Large intestine (tissue), 3 donors: ENCODE measurements around the gene SELENOM. TPM values are rescaled to one million over a fixed set of nuclear protein-coding genes. Genes with fewer than 3 reads are reported as not detected.
"Not testable (repeated sequence)": the region's sequence is repeated elsewhere in the genome, so short reads cannot be mapped to it uniquely, and the experiment has no call there.

Source experiments
- DNase-seq, 2 donors: peaks; one replicate each; pipeline versions ENCODE4 v3.0.0 to v3.0.0-alpha.2; 2013
- H3K27ac ChIP-seq: one replicate; pipeline ENCODE4 v1.5.1; 2013; ENCODE audit warnings: low read length
- H3K27me3 ChIP-seq: 2 replicates; pipeline ENCODE4 v1.6.1; 2013; ENCODE audit warnings: low read length; ENCODE audit not compliant: control insufficient read depth, insufficient read depth
- H3K36me3 ChIP-seq: 2 replicates; pipeline ENCODE4 v1.6.1; 2013; ENCODE audit warnings: low read length; ENCODE audit not compliant: control insufficient read depth, insufficient read depth
- H3K4me1 ChIP-seq: one replicate; pipeline ENCODE4 v1.6.1; 2013; ENCODE audit warnings: low read length; ENCODE audit not compliant: control insufficient read depth, insufficient read depth
- H3K4me3 ChIP-seq: one replicate; pipeline ENCODE4 v1.5.1; 2013; ENCODE audit warnings: low read length
- H3K9me3 ChIP-seq: one replicate; pipeline ENCODE4 v1.6.1; 2013; ENCODE audit warnings: mild to moderate bottlenecking, low read depth, low read length, moderate library complexity; ENCODE audit not compliant: control insufficient read depth
- WGBS: methylation state at CpG from one replicate; pipeline ENCODE4 v1.1.5; 2013; ENCODE audit warnings: low lambda C conversion rate; ENCODE audit not compliant: insufficient coverage; 5-methylcytosine and 5-hydroxymethylcytosine counted together
- polyA plus RNA-seq: library from polyadenylated mRNA; unstranded; fragments of 120-200 nt; gene quantifications from one replicate; pipeline ENCODE4 v1.2.1, GENCODE V29; 2013

Gene SELENOM
- polyA plus RNA-seq, 1 donor, result 52.7 TPM

GRCh38 chr22:31079095-31079642, 28.2 kb downstream of the SELENOM start:
- WGBS, result no CpG with 5 or more reads among the region's 12 CpGs
- H3K27ac ChIP-seq, result peak overlapping the region; percentile 87
- no peaks in the 10 kb centered on the region for H3K9me3 ChIP-seq
- H3K4me1 ChIP-seq, result peaks cover 55% of the 10 kb centered on the region
- H3K27me3 ChIP-seq, result no peaks in the 10 kb centered on the region
- peak; percentile 95 to 98 for DNase-seq
- no peak overlapping the region for H3K4me3 ChIP-seq
- H3K36me3 ChIP-seq, result peaks cover 11% of the 10 kb centered on the region

- H3K9me3 ChIP-seq, H3K27me3 ChIP-seq, H3K4me3 ChIP-seq, H3K36me3 ChIP-seq: not testable (repeated sequence)
- WGBS, result no CpG with 5 or more reads among the region's 2 CpGs
- H3K27ac ChIP-seq, result peak overlapping the region; percentile 87
- peaks cover 48% of the 10 kb centered on the region for H3K4me1 ChIP-seq
- DNase-seq, result peak in 1 of 2 donors; percentile 57
Measured at GRCh38 chr22:31078389-31078788, 29.0 kb downstream of the SELENOM start.

- DNase-seq, result no peak
- H3K36me3 ChIP-seq, result no peaks in the 10 kb centered on the region
- no peaks in the 10 kb centered on the region for H3K27me3 ChIP-seq
- no peaks in the 10 kb centered on the region for H3K9me3 ChIP-seq
- WGBS, result no CpG with 5 or more reads among the region's 6 CpGs
- peaks cover 41% of the 10 kb centered on the region for H3K4me1 ChIP-seq
- H3K4me3 ChIP-seq, result no peak overlapping the region
- peak overlapping the region; percentile 87 for H3K27ac ChIP-seq
Measured at GRCh38 chr22:31077681-31078080, 29.7 kb downstream of the SELENOM start.

- no CpG with 5 or more reads among the region's 15 CpGs for WGBS
- H3K27ac ChIP-seq, result peak overlapping the region; percentile 36
- H3K9me3 ChIP-seq, result no peaks in the 10 kb centered on the region
- peaks cover 29% of the 10 kb centered on the region for H3K4me1 ChIP-seq
- no peaks in the 10 kb centered on the region for H3K27me3 ChIP-seq
- H3K4me3 ChIP-seq, result no peak overlapping the region
- no peaks in the 10 kb centered on the region for H3K36me3 ChIP-seq
- DNase-seq, result peak in 1 of 2 donors; percentile 62
Measured at GRCh38 chr22:31075961-31076360, 31.4 kb downstream of the SELENOM start.

GRCh38 chr22:31073545-31074145, 33.7 kb downstream of the SELENOM start:
- not testable (repeated sequence) for H3K27ac ChIP-seq, H3K9me3 ChIP-seq, H3K36me3 ChIP-seq, DNase-seq, H3K4me3 ChIP-seq, H3K27me3 ChIP-seq
- peaks cover 11% of the 10 kb centered on the region for H3K4me1 ChIP-seq
- WGBS, result no CpG with 5 or more reads among the region's 5 CpGs

- not testable (repeated sequence) for H3K9me3 ChIP-seq, H3K4me3 ChIP-seq, H3K4me1 ChIP-seq, DNase-seq, H3K36me3 ChIP-seq, H3K27me3 ChIP-seq, H3K27ac ChIP-seq
- WGBS, result no CpG with 5 or more reads among the region's 9 CpGs
Measured at GRCh38 chr22:31073125-31073524, 34.2 kb downstream of the SELENOM start.

GRCh38 chr22:31069691-31070314, 37.6 kb downstream of the SELENOM start:
- H3K27me3 ChIP-seq, H3K4me3 ChIP-seq, DNase-seq, H3K36me3 ChIP-seq, H3K4me1 ChIP-seq, H3K27ac ChIP-seq, H3K9me3 ChIP-seq: not testable (repeated sequence)
- no CpG with 5 or more reads among the region's 6 CpGs for WGBS

GRCh38 chr22:31068970-31069369, 38.4 kb downstream of the SELENOM start:
- no peak overlapping the region for H3K27ac ChIP-seq
- no peaks in the 10 kb centered on the region for H3K36me3 ChIP-seq
- WGBS, result no CpG with 5 or more reads among the region's 11 CpGs
- H3K4me3 ChIP-seq, result no peak overlapping the region
- H3K27me3 ChIP-seq, result no peaks in the 10 kb centered on the region
- no peaks in the 10 kb centered on the region for H3K4me1 ChIP-seq
- no peaks in the 10 kb centered on the region for H3K9me3 ChIP-seq
- DNase-seq, result no peak

GRCh38 chr22:31064369-31064768, 43.0 kb downstream of the SELENOM start:
- peak overlapping the region; percentile 38 for H3K27ac ChIP-seq
- H3K36me3 ChIP-seq, result no peaks in the 10 kb centered on the region
- no peaks in the 10 kb centered on the region for H3K9me3 ChIP-seq
- H3K27me3 ChIP-seq, result no peaks in the 10 kb centered on the region
- 100% methylated on average over 1 of the region's 6 CpGs for WGBS
- H3K4me1 ChIP-seq, result peaks cover 17% of the 10 kb centered on the region
- H3K4me3 ChIP-seq, result peak overlapping the region; percentile 19
- no peak for DNase-seq

GRCh38 chr22:31062566-31063230, 44.7 kb downstream of the SELENOM start:
- H3K27me3 ChIP-seq, result no peaks in the 10 kb centered on the region
- DNase-seq, result no peak
- H3K4me1 ChIP-seq, result peaks cover 17% of the 10 kb centered on the region
- H3K4me3 ChIP-seq, result no peak overlapping the region
- H3K36me3 ChIP-seq, result no peaks in the 10 kb centered on the region
- no peak overlapping the region for H3K27ac ChIP-seq
- H3K9me3 ChIP-seq, result no peaks in the 10 kb centered on the region
- 83% methylated on average over 2 of the region's 2 CpGs for WGBS
